HFFc6 (cell line): ENCODE measurements around the gene SPRR3. TPM values are rescaled to one million over a fixed set of nuclear protein-coding genes. Genes with fewer than 3 reads are reported as not detected.

ENCODE experiments used
- DNase-seq: peaks from one replicate; pipeline ENCODE4 v3.0.0-alpha.2; 2018
- H3K27ac Mint-ChIP-seq: 2 replicates; pipeline ENCODE4 v1.8.0; 2020; ENCODE audit warnings: mild to moderate bottlenecking, mixed read lengths
- H3K27me3 Mint-ChIP-seq: 2 replicates; pipeline ENCODE4 v1.8.0; 2021; ENCODE audit warnings: mild to moderate bottlenecking, moderate library complexity, mixed read lengths; ENCODE audit not compliant: insufficient read depth
- H3K36me3 Mint-ChIP-seq: 2 replicates; pipeline ENCODE4 v1.8.0; 2021; ENCODE audit warnings: low read depth, mixed read lengths
- H3K4me1 Mint-ChIP-seq: 2 replicates; pipeline ENCODE4 v1.8.0; 2020; ENCODE audit warnings: low read depth, mixed read lengths
- H3K4me3 Mint-ChIP-seq: 2 replicates; pipeline ENCODE4 v1.8.0; 2020; ENCODE audit warnings: mild to moderate bottlenecking, moderate library complexity, mixed read lengths
- H3K9me3 Mint-ChIP-seq: 2 replicates; pipeline ENCODE4 v1.8.0; 2020; ENCODE audit warnings: mild to moderate bottlenecking, mixed read lengths
- CTCF ChIP-seq: fragments of 200-600 bp; sonication (generic); IDR thresholded peaks from 2 replicates; pipeline ENCODE4 v1.5.0; 2021; ENCODE audit warnings: antibody characterized with exemption, mild to moderate bottlenecking
- total RNA-seq, 6 experiments: library from RNA; stranded (reverse); fragmentation: NEBNext Ultra II Directional; extraction: Animal tissue kit (Norgen Biotek cat#: 25700); gene quantifications; 2 replicates in 1 of 6; 3 replicates in 5 of 6; pipeline ENCODE4 v1.2.3, GENCODE V29; 2021

The SPRR3 gene
- total RNA-seq, 6 experiments from 2014 or later, result not detected

GRCh38 chr1:152972196-152972886, 29.2 kb upstream of the SPRR3 start:
- DNase-seq, result no peak
- no peak for TF ChIP-seq CTCF
- Mint-ChIP-seq H3K9me3 (peaks cover 26% of the 10 kb centered on the region; the same call in 1 of the 2 replicates), H3K27me3 (peaks cover 3% of the 10 kb centered on the region), H3K4me1 (no peaks in the 10 kb centered on the region), H3K27ac (no peak overlapping the region), H3K36me3 (no peaks in the 10 kb centered on the region; the same call in 1 of the 2 replicates), H3K4me3 (no peak overlapping the region)

- no peak overlapping the region for H3K27ac Mint-ChIP-seq
- DNase-seq, result no peak
- peaks cover 18% of the 10 kb centered on the region; the same call in 1 of the 2 replicates for H3K9me3 Mint-ChIP-seq
- peaks cover 1% of the 10 kb centered on the region; the same call in 1 of the 2 replicates for H3K27me3 Mint-ChIP-seq
- H3K36me3 Mint-ChIP-seq, result no peaks in the 10 kb centered on the region
- no peaks in the 10 kb centered on the region for H3K4me1 Mint-ChIP-seq
- H3K4me3 Mint-ChIP-seq, result no peak overlapping the region
- TF ChIP-seq CTCF, result no peak
Measured at GRCh38 chr1:152976688-152977087, 24.9 kb upstream of the SPRR3 start.

- Mint-ChIP-seq H3K9me3 (peaks cover 9% of the 10 kb centered on the region; the same call in 1 of the 2 replicates), H3K4me3 (no peak overlapping the region), H3K4me1 (no peaks in the 10 kb centered on the region), H3K27me3 (peaks cover 4% of the 10 kb centered on the region; the same call in 1 of the 2 replicates), H3K27ac (no peak overlapping the region), H3K36me3 (no peaks in the 10 kb centered on the region)
- no peak for DNase-seq
- no peak for TF ChIP-seq CTCF
Measured at GRCh38 chr1:152977614-152978013, 23.9 kb upstream of the SPRR3 start.

- H3K4me1 Mint-ChIP-seq, result no peaks in the 10 kb centered on the region
- no peak overlapping the region for H3K27ac Mint-ChIP-seq
- no peak for TF ChIP-seq CTCF
- no peak for DNase-seq
- no peak overlapping the region for H3K4me3 Mint-ChIP-seq
- H3K36me3 Mint-ChIP-seq, result no peaks in the 10 kb centered on the region
- H3K27me3 Mint-ChIP-seq, result peaks cover 6% of the 10 kb centered on the region
- H3K9me3 Mint-ChIP-seq, result peaks cover 8% of the 10 kb centered on the region; the same call in 1 of the 2 replicates
Measured at GRCh38 chr1:152980676-152981075, 20.9 kb upstream of the SPRR3 start.

- no peak for DNase-seq
- peaks cover 6% of the 10 kb centered on the region for H3K27me3 Mint-ChIP-seq
Measured at GRCh38 chr1:152981146-152981871, 20.2 kb upstream of the SPRR3 start.

More at GRCh38 chr1:152981146-152981871, 20.2 kb upstream of the SPRR3 start:
- Mint-ChIP-seq H3K36me3 (no peaks in the 10 kb centered on the region), H3K4me3 (no peak overlapping the region), H3K27ac (no peak overlapping the region), H3K4me1 (no peaks in the 10 kb centered on the region), H3K9me3 (peaks cover 14% of the 10 kb centered on the region; the same call in 1 of the 2 replicates)
- TF ChIP-seq CTCF, result no peak
